GM21423 (cell line): ENCODE data around the gene PPP4R3B.
"Not testable (repeated sequence)": the region's sequence is repeated elsewhere in the genome, so short reads cannot be mapped to it uniquely, and the experiment has no call there.

Experiments used
- ATAC-seq: cut with Tn5 transposase; IDR thresholded peaks from one replicate; pipeline ENCODE4 v1.9.1; 2021; ENCODE audit warnings: mild to moderate bottlenecking, moderate library complexity; ENCODE audit not compliant: unreplicated experiment

The PPP4R3B gene

DNA sequence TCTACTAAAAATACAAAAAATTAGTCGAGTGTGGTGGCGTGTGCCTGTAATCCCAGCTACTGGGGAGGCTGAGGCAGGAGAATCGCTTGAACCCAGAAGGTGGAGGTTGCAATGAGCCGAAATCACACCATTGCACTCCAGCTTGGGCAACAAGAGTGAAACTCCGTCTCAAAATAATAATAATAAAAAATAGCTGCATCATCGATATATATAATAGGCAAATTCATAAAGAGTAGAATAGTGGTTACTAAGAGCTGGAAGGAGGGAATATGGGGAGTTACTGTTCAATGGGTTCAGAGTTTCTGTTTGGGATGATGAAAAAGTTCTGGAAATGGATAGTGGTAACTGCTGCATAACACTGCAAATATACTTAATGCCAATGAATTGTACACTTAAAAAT lies 20.6 kb downstream of the PPP4R3B start:
- ATAC-seq = not testable (repeated sequence)

DNA sequence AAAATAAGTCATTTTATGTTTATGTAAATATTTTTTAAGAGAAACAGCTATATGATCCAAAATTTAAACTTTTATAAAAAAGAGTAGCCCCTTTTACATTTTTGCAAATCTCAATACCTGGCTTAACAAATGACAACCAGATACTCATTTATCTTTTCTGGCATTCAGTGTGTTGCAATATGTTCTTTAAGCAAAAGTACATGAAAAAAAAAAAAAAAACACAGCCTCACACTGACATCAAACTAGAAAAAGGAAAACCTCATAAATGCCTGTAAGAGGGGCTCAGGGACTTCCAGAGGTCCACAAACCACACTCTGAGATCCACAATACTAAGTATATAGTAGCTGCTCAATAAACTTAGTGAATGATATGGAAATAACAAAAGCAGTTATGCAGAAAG lies 21.9 kb downstream of the PPP4R3B start:
- ATAC-seq = no peak

DNA sequence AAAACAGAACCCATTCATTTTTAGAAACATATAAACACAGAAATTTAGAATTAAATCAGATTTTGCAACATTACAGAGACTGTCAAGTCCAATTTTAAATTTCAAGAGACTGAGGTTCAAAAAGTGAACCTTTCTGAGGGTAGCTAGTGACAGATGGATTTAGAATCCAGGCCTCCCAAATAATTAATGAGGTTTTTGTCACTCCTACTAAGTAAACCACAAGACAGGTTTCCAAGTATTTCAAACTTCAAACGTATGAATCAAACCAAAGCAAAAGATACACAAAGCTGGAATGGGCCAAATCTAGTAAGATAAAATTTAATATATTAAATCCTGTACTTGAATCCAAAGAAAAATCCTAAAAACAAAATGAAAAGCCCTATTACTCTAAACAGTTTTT lies 25.3 kb downstream of the PPP4R3B start:
- ATAC-seq = no peak

DNA sequence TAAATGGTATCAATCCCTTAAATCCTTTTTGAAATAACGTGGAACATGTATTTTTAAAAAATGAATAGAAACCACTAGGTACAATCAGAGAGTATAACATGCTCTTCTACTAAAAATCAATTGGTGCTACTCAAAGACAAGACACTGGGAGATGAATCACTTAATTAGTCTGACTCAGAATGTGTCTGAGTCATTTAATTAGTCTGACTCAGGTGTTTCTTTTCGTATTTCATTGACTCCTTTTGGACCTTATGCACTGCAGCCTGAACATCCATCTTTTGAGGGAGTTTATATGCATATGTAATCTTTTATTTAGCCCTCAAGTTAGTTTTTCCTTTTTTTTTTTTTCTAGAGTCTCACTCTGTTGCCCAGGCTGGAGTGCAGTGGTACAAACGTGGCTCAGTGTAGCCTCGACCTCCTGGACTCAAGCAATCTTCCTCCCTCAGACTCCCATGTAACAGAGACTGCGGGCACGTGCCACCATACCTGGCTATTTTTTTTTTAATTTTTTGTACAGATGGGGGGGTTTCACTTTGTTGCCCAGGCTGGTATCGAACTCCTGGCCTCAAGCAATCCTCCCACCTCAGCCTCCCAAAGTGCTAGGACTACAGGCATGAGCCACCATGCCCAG lies 26.5 kb downstream of the PPP4R3B start:
- peak; percentile 79 for ATAC-seq

DNA sequence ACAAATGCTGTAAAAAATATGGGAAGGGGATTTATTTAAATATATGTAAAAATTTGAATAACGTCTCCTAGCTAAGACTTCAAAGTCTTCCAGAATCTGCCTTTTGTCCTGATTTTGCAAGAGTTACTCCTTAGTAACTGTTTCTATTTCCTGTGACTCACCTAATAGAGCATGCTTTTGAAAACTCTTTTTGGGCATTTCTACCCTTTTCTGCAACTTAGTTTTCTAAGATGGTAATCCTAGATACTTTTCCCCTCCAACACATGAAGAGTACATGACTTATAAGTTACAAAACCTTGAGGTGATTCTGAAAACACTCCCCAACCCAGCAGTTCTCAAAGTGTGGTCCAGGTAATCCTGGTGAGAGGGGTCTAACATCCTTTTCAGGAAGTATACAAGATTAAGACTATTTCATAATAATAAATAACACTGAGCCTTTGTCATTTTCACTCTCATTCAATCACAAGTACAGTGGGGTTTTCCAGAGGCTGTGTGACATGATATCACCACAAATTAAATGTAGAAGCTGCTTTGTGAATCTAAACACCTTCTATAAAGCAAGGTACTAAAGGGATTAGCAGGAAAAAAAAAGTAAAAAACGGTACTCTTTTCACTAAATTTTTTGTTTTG lies 31.9 kb downstream of the PPP4R3B start:
- no peak for ATAC-seq

DNA sequence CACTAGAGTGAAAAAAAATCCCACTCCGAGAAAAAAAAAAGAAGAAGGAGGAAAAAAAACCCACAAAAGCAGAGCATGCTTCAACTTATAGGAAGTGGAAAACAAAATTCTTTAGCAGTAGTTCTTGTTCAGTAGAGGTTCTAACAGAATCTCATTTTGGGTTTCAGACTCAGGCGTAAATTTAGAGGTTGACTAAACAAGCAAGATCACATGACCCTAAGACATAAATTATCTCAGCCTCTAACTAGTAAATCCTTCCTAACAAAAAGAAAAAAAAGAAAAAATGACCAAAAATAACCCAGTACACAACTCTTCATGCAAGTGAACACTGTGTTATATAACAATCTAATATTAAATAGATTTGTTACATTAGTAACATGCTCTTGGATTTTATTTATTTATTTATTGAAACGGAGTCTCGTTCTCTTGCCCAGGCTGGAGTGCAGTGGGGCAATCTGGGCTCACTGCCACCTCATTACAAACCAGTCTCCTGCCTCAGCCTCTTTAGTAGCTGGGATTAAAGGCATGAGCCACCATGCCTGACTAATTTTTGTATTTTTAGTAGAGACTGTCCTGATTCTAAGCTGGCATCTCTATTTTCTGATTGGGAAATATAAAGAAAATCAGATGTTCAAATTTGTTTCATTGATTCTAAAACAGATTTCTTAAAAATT lies 35.4 kb downstream of the PPP4R3B start:
- no peak for ATAC-seq

DNA sequence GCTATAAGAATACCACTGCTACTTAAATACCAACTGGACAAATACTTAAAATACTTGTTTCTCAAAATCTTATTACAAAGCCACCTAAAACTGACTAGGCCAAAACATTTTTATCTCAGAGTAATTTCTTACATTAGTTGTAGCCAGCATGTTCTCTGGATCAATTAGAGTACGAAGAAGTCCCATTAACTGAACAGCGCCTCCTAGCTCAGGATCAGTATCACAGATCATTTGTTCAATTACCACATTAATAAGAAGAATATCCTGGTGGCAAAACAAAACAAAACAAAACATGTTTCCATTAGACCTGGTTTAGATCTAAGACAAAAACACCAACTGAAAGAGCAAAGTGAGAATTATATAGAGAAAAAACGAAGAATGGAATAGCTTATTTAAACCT lies 36.0 kb downstream of the PPP4R3B start:
- no peak for ATAC-seq

DNA sequence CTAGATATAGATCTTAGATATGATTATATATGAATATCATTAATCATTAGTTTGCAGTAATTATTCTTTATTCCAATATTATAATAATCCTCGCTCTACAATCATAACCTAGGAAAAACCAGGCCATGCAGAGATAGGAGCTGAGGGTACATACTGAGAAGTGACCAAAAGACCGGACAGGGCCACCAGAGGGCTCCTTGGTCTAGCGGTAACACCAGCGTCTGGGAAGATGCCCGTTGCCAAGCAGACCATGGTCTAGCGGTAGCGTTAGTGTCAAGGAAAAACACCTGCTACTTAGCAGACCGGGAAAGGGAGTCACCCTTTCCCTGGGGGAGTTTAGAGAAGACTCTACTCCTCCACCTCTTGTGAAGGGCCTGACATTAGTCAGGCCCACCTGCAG lies 48.4 kb downstream of the PPP4R3B start:
- not testable (repeated sequence) for ATAC-seq

DNA sequence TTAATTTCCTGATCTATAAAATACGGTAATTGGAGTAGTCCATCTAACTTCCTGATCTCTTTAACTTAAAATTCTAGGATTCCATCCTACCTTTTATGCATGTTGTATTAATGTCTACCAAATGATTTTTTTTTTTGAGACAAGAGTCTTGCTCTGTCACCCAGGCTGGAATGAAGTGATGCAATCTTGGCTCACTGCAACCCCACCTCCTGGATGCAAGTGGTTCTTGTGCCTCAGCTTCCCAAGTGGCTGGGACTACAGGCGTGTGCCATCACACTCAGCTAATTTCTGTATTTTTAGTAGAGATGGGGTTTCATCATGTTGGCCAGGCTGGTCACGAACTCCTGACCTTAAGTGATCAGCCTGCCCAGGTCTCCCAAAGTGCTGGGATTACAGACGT lies 50.1 kb downstream of the PPP4R3B start:
- no peak for ATAC-seq

DNA sequence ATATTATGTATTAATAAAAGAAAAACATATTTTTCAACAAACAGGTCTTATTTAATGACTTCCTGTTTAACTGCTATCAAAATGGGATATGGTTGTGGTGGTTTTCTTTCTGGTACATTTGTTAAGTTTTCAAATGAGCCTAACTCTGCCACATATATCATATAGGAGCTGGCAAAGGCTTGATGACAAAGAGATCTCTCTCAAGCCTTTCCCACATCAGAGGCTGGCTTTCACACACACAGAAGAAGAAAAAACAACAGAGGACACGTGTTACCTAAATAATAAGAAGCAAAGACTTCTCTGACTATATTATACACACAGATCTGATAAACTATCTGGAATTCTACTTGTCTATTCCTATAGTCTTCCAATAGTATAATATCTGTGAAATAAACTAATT lies 51.8 kb downstream of the PPP4R3B start:
- ATAC-seq = no peak

DNA sequence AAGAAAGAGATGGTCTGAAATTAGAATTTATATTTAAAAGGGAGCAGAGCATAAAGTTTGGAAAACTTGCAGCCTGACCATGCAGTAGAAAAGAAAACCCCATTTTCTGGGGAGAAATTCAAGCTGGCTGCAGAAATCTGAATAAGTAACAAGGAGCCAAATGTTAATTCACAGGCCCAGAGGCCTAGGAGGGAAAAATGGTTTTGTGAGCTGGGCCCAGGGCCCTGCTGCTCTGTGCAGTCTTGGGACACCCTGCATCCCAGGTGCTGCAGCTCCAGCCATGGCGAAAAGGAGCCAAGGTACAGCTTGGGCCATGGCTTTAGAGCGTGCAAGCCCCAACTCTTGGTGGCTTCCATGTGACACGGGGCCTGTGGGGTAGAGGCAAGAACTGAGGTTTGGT lies 56.6 kb downstream of the PPP4R3B start:
- ATAC-seq = no peak

DNA sequence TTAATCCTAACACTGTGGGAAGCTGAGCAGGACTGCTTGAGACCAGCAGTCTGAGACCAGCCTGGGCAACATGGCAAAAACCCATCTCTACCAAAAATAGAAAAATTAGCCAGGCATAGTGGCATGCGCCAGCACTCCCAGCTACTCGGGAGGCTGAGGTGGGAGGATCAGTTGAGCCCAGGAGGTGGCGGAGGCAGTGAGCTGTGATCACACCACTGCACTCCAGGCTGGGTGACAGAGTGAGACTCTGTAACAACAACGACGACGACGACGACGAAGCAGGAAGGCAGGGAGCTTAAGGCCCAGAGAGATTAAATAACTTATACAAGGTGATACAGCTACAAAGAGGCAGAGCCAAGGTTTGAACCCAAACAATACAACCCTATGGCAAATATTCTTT lies 60.6 kb downstream of the PPP4R3B start:
- ATAC-seq = no peak

DNA sequence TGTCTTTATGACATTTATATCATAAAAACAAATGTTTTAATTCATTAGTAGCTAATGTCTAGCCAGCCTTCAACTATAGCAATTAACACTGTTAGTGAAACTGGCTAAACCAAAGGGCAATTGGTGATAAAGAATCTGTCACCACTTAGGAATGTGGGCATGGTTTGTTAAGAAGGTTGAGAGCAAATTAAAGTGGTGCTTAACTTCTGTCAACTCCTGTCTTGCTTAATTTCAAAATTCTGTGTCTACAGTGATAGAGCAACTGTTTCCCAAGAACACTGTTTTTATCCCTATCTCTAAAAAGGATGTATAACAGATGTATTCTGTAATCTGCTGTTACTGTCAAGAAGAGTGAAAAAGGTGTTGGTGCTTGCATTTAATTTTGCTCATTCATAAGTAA lies 61.4 kb downstream of the PPP4R3B start:
- no peak for ATAC-seq

DNA sequence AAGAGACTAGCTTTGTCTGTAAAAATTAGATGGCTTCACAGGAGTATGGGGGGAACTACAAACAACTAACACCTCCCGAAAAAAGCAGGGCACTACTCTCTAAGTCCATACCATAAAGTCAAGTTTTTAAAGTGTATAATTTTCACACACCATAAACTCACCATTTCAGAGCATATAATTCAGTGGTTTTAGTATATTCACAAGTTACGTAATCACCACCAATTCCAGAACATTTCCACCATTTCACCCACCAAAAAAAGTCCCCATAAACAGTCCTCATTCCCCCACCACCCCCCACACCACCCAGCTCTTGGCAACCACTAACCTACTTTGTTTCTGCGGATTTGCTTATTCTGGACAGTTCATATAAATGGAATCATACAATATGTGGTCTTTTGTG lies 64.1 kb downstream of the PPP4R3B start:
- ATAC-seq = no peak

DNA sequence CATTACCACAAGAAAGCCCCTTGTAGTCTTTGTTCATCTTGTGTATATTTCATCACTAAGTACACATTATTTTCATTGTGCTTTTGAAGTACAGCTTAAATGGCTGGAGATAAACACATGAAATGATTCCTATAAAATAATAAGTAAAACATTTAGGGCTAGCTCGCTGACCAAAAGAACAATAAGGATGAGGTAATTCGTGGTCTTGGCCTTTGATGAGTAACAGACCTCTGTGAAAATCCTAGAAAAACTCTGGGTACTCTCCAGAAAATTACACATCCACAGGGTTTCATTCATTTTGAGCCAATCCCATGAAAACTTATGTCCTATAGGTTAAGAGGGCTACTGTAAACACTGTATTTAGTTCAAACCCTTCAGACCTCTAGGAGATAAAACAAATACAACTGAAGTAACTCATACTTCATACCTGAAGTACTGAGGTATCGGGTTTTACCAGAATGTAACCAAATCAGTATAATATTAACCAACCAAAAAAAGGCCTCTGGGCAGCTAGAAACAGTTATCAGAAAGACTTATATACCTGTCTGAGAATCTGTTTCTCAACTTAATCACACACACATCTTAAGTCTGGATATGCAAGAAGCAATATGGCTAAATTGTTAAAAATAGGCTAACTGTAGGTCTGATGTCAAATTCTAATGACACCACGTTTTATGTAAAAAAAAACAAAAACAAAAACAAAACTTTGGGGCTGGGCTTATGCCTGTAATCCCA lies 66.9 kb downstream of the PPP4R3B start:
- ATAC-seq = no peak

DNA sequence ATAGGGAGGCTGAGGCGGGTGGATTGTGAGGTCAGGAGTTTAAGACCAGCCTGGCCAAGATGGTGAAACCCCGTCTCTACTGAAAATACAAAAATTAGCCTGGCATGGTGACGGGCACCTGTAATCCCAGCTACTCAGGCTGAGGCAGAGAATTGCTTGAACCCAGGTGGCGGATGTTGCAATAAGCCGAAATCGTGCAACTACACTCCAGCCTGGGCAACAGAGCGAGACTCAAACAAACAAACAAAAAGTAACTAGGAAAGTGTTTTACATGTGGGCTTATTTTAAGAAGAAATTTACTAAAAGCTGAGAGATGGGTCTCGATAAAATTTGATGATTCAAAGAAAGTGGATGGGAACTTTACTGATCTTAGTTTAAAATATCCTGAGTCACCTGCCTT lies 69.7 kb downstream of the PPP4R3B start:
- ATAC-seq = not testable (repeated sequence)

DNA sequence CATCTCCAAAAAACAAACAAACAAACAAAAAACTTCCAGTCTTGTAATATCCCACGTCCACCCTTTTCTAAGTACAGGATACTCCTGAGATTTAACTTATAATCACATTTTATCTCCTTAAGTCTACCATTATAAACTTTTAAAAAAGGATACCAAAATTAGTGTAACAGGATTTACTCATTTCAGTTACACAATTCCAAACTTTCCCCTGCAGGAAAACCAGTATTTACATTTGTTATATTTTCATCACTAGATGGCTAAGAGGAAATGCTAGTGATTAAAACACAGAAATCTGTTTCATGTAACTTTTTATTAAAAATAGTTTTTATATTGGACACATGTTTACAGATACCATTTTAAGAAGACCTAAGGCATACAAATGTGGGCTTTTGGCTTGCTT lies 70.4 kb downstream of the PPP4R3B start:
- ATAC-seq = no peak

DNA sequence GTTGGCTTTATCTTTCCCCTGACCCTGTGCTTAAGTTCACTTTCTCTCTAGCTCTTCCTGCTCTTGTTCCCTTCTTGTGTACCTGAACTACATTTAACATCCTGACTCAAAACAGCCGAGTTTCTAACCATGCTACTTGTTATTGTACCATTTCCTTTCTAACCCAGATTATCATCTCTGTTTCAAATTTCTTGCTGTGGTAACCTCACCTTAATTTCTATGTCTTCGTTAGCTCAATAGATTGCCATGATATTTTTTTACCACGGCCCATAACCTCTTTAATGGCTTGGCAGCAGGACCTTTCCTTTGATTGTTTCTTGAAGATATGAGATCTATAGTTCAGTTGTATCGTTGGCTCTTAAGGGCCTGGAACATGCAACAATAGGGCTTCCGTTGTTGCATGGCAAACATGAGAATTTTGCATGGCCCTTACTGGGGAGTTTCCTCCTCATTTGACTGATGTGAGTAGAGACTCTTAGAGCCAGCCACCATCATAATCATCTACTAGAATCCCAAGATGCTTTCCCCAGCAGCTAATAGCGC lies 86.8 kb downstream of the PPP4R3B start:
- ATAC-seq = no peak

DNA sequence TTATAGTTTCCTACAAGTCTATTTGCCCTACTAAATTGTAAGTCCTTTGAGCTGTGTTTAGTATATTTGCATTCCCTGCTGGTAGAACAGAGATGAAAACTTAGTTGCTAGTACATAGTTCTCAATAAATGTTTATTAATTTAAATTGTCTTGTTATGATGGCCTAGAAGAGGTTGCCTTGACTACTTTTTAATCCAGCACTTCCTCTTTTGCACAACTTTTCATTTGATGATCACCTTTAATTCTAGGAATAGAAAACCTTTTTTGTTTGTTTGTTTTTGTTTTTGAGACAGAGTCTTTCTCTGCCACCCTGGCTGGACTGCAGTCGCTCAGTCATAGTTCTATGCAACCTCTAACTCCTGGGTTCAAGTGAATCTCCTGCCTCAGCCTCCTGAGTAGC lies 91.2 kb downstream of the PPP4R3B start:
- ATAC-seq = no peak

DNA sequence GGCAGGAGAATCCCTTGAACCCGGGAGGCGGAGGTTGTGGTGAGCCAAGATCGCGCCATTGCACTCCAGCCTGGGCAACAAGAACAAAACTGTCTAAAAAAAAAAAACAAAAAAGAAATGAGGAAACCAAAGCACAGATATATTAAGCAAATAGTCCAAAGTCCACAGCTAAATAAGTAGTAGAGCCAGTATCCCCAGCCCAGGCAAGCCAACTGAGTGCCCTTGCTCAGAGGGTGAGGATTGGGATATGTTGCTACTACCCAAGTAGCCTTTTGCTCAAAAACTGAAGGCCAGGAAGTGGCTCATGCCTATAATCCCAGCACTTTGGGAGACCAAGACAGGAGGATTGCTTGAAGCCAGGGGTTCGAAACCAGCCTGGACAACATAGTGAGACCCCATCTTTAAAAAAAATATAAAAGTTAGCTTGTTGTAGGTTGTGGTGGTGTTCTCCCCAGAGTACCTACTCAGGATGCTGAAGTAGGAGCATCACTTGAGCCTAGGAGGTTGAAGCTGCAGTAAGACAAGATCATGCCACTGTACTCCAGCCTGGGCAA lies 92.5 kb downstream of the PPP4R3B start:
- no peak for ATAC-seq
